ENCODE measurements around the gene MXRA5. TPM values are rescaled to one million over a fixed set of nuclear protein-coding genes. Genes with fewer than 3 reads are reported as not detected.
"Not testable (repeated sequence)": the region's sequence is repeated elsewhere in the genome, so short reads cannot be mapped to it uniquely, and the experiment has no call there.

The MXRA5 gene
- total RNA-seq, 1 donor from 2014 or later: 7.0 TPM

- no peak for DNase-seq
- Histone ChIP-seq H3K27ac (no peak overlapping the region), H3K4me3 (no peak overlapping the region), H3K36me3 (no peaks in the 10 kb centered on the region), H3K27me3 (ENCODE audit: low read depth) (no peaks in the 10 kb centered on the region), H3K9me3 (no peaks in the 10 kb centered on the region), H3K4me1 (no peaks in the 10 kb centered on the region)
- no peak for ATAC-seq
- no peak for TF ChIP-seq CTCF (IDR thresholded peaks at IDR 0.05)
- intact Hi-C loops (cut with DNase I): no loop called here
Observed at GRCh38 chrX:3374108-3374800, 27.8 kb upstream of the MXRA5 start.

DNA sequence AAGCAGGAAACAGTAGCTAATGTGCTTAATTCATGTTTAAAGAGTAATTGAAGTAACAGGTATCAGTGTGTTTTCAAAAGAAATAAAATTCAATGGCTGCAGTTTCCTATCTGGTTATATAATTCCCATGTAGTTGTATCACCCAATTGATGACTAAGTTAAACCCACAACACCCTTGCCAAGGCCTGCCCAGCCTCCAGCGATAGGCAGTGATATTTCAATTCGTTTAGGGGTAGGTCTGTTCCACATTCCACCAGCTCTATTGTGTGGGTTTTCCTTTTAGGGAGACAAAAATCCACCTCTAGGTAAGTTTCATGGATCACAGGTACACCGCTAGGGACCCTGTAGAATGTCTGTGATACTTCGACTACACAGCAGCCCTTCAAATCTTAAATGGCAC lies 24.7 kb upstream of the MXRA5 start:
- no peak for TF ChIP-seq CTCF (IDR thresholded peaks at IDR 0.05)
- ATAC-seq: no peak
- intact Hi-C loops (cut with DNase I): no loop called here
- Histone ChIP-seq H3K4me1 (no peaks in the 10 kb centered on the region), H3K9me3 (no peaks in the 10 kb centered on the region), H3K27me3 (ENCODE audit: low read depth) (no peaks in the 10 kb centered on the region), H3K36me3 (no peaks in the 10 kb centered on the region), H3K4me3 (no peak overlapping the region), H3K27ac (no peak overlapping the region)
- DNase-seq: no peak

- Histone ChIP-seq H3K36me3 (no peaks in the 10 kb centered on the region), H3K4me3 (no peak overlapping the region), H3K27me3 (ENCODE audit: low read depth) (no peaks in the 10 kb centered on the region), H3K4me1 (no peaks in the 10 kb centered on the region), H3K9me3 (no peaks in the 10 kb centered on the region), H3K27ac (no peak overlapping the region)
- DNase-seq (no peak), ATAC-seq (no peak)
- no peak for TF ChIP-seq CTCF (IDR thresholded peaks at IDR 0.05)
- intact Hi-C loops (cut with DNase I): no loop called here
Observed at GRCh38 chrX:3370656-3371055, 24.2 kb upstream of the MXRA5 start.

DNA sequence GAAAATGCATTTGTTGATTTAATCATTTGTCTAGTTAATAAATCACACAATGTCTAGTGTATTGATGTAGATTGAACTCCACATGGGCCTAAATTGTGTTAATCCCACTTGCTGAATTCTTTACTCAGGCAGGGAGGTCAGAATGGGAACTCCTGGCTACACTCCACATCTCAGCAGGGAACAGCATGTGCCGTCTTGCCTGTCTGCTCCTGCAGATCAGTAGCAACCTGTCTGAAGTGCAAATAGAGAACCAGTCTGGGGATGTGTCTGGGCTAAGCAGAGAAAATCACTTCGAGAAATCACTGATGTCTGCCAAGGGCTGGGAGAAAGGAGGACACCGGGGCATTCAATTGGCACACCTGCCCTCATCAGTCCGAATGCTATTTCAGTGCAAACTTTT lies 16.5 kb upstream of the MXRA5 start:
- H3K27ac ChIP-seq: no peak overlapping the region
- no peaks in the 10 kb centered on the region for H3K4me1 ChIP-seq
- H3K36me3 ChIP-seq: no peaks in the 10 kb centered on the region
- ATAC-seq (no peak), DNase-seq (no peak)
- intact Hi-C loops (cut with DNase I): no loop called here
- H3K9me3 ChIP-seq: no peaks in the 10 kb centered on the region
- H3K27me3 ChIP-seq (ENCODE audit: low read depth): no peaks in the 10 kb centered on the region
- no peak overlapping the region for H3K4me3 ChIP-seq
- no peak for TF ChIP-seq CTCF (IDR thresholded peaks at IDR 0.05)

- DNase-seq: no peak
- H3K27ac ChIP-seq: no peak overlapping the region
- H3K4me1 ChIP-seq: no peaks in the 10 kb centered on the region
- no peak for TF ChIP-seq CTCF (IDR thresholded peaks at IDR 0.05)
- intact Hi-C loops (cut with DNase I): no loop called here
- ATAC-seq: no peak
- no peak overlapping the region for H3K4me3 ChIP-seq
- H3K9me3 ChIP-seq: no peaks in the 10 kb centered on the region
- no peaks in the 10 kb centered on the region for H3K27me3 ChIP-seq (ENCODE audit: low read depth)
- H3K36me3 ChIP-seq: no peaks in the 10 kb centered on the region
Observed at GRCh38 chrX:3360881-3361280, 14.4 kb upstream of the MXRA5 start.

GRCh38 chrX:3352741-3353140 lies 6.3 kb upstream of the MXRA5 start:
- H3K36me3 ChIP-seq; intact Hi-C loops (cut with DNase I); H3K9me3 ChIP-seq; DNase-seq; H3K27ac ChIP-seq; H3K4me1 ChIP-seq; H3K4me3 ChIP-seq; ATAC-seq; H3K27me3 ChIP-seq (ENCODE audit: low read depth): not testable (repeated sequence)

Data from lower lobe of right lung (tissue), 2 donors.